GM19238 (cell line): ENCODE results near the gene RBM47.

Source experiments
- DNase-seq: peaks from one replicate; pipeline ENCODE4 v3.0.0; 2011; ENCODE audit warnings: low spot score; ENCODE audit not compliant: insufficient read length

The RBM47 gene

GRCh38 chr4:40626183-40626990 is 3.3 kb downstream of the RBM47 start:
- no peak for DNase-seq

GRCh38 chr4:40623707-40624106 is 6.0 kb downstream of the RBM47 start:
- no peak for DNase-seq

GRCh38 chr4:40622913-40623312 is 6.8 kb downstream of the RBM47 start:
- no peak for DNase-seq

GRCh38 chr4:40621592-40622512 is 7.8 kb downstream of the RBM47 start:
- DNase-seq: no peak

GRCh38 chr4:40621229-40621591 is 8.5 kb downstream of the RBM47 start:
- DNase-seq: no peak

GRCh38 chr4:40619600-40619999 is 10.1 kb downstream of the RBM47 start:
- DNase-seq: no peak

GRCh38 chr4:40617872-40618271 is 11.8 kb downstream of the RBM47 start:
- no peak for DNase-seq

GRCh38 chr4:40614031-40614430 is 15.6 kb downstream of the RBM47 start:
- DNase-seq: no peak

GRCh38 chr4:40613456-40613855 is 16.2 kb downstream of the RBM47 start:
- DNase-seq: no peak

GRCh38 chr4:40612831-40613230 is 16.8 kb downstream of the RBM47 start:
- DNase-seq: no peak

GRCh38 chr4:40612283-40612682 is 17.4 kb downstream of the RBM47 start:
- DNase-seq: no peak

GRCh38 chr4:40608628-40609027 is 21.0 kb downstream of the RBM47 start:
- DNase-seq: no peak

GRCh38 chr4:40607221-40607620 is 22.4 kb downstream of the RBM47 start:
- no peak for DNase-seq

- DNase-seq: no peak
Observed at GRCh38 chr4:40606239-40606767, 23.4 kb downstream of the RBM47 start.

GRCh38 chr4:40603281-40603680 is 26.4 kb downstream of the RBM47 start:
- no peak for DNase-seq

GRCh38 chr4:40601641-40602040 is 28.0 kb downstream of the RBM47 start:
- no peak for DNase-seq

- DNase-seq: no peak
Observed at GRCh38 chr4:40600850-40601249, 28.8 kb downstream of the RBM47 start.

- DNase-seq: no peak
Observed at GRCh38 chr4:40599431-40599830, 30.2 kb downstream of the RBM47 start.

GRCh38 chr4:40596522-40596921 is 33.1 kb downstream of the RBM47 start:
- no peak for DNase-seq

GRCh38 chr4:40595981-40596380 is 33.7 kb downstream of the RBM47 start:
- no peak for DNase-seq

GRCh38 chr4:40594261-40595178 is 35.1 kb downstream of the RBM47 start:
- no peak for DNase-seq
